ENCODE data around the gene LIPC. TPM values are rescaled to one million over a fixed set of nuclear protein-coding genes. Genes with fewer than 3 reads are reported as not detected.

The LIPC gene
- total RNA-seq, 2 donors from 2014 or later = 0.52 to 0.59 TPM

DNA sequence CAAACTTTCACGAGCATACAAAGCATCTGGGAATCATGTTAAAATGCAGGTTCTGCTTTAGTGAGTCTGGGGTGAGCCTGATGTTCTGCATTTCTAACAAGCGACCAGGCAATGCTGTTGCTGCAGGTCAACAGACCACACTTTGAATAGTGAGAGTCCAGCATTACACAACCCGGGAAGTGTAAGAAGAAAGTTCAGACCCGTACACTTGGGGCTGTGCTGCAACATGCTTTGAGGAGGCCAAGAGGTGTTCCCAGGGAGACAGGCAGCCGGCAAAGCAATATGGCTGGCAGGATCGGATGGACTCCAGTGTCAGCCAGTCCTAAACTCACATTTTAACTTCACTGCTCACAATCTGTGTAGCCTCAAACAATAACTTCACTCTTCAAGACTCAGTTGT, 134.2 kb downstream of the LIPC start:
- Histone ChIP-seq H3K4me1 (no peaks in the 10 kb centered on the region), H3K36me3 (no peaks in the 10 kb centered on the region), H3K27me3 (no peaks in the 10 kb centered on the region), H3K4me3 (no peak overlapping the region), H3K27ac (no peak overlapping the region), H3K9me3 (peaks cover 0 to 4% of the 10 kb centered on the region in 2 donors)
- TF ChIP-seq, protein P1, sequence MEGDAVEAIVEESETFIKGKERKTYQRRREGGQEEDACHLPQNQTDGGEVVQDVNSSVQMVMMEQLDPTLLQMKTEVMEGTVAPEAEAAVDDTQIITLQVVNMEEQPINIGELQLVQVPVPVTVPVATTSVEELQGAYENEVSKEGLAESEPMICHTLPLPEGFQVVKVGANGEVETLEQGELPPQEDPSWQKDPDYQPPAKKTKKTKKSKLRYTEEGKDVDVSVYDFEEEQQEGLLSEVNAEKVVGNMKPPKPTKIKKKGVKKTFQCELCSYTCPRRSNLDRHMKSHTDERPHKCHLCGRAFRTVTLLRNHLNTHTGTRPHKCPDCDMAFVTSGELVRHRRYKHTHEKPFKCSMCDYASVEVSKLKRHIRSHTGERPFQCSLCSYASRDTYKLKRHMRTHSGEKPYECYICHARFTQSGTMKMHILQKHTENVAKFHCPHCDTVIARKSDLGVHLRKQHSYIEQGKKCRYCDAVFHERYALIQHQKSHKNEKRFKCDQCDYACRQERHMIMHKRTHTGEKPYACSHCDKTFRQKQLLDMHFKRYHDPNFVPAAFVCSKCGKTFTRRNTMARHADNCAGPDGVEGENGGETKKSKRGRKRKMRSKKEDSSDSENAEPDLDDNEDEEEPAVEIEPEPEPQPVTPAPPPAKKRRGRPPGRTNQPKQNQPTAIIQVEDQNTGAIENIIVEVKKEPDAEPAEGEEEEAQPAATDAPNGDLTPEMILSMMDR (IDR thresholded peaks at IDR 0.05) = no peak
- no peak for DNase-seq (ENCODE audit: low spot score)

DNA sequence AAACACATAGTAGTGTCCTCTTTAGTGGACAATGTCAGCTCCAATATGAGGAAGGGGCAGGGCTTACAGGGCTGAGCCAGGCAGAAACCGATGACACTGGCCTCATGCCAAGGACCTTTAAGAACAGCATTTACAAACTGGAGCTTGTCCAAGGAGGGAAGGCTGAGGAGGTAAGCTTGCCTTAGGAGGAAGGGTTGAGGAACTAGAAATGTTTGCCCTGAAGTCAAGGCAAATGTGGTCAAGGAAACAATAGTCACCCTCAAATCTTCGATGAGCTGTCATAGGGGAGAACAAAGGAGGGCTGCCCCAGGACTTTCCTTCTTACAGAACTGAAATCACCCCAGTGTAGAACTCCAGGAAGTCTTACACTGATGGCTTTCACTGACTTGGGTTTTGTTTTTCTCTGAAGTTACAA, 136.4 kb downstream of the LIPC start:
- TF ChIP-seq, protein P1 (IDR thresholded peaks at IDR 0.05) = no peak
- DNase-seq (ENCODE audit: low spot score) = no peak
- H3K27ac ChIP-seq = no peak overlapping the region

DNA sequence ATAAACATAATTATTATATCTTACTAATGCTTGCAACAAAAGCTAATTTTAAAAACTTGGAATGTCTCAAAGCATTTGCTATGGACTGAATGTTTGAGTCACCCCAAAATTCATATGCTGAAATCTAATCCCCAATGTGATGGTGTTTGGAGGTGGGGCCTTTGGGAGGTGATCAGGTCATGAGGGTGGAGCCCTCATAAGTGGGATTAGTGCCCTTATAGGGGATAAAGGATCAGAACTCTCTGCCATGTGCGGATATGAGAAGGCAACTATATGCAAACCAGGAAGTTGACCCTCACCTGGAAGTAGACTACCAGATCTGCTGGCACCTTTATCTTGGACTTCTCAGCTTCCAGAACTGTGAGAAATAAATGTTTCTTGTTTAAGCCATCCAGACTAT, 137.7 kb downstream of the LIPC start:
- no peaks in the 10 kb centered on the region for H3K36me3 ChIP-seq
- H3K27ac ChIP-seq = no peak overlapping the region
- no peak for DNase-seq (ENCODE audit: low spot score)
- TF ChIP-seq, protein P1 (IDR thresholded peaks at IDR 0.05) = no peak
- H3K27me3 ChIP-seq = no peaks in the 10 kb centered on the region
- no peaks in the 10 kb centered on the region for H3K4me1 ChIP-seq
- no peak overlapping the region for H3K4me3 ChIP-seq
- peaks cover 0 to 4% of the 10 kb centered on the region in 2 donors for H3K9me3 ChIP-seq

More for the DNA sequence above, 136.4 kb downstream of the LIPC start:
- peaks cover 0 to 4% of the 10 kb centered on the region in 2 donors for H3K9me3 ChIP-seq
- no peaks in the 10 kb centered on the region for H3K27me3 ChIP-seq
- H3K36me3 ChIP-seq = no peaks in the 10 kb centered on the region
- no peak overlapping the region for H3K4me3 ChIP-seq
- H3K4me1 ChIP-seq = no peaks in the 10 kb centered on the region

DNA sequence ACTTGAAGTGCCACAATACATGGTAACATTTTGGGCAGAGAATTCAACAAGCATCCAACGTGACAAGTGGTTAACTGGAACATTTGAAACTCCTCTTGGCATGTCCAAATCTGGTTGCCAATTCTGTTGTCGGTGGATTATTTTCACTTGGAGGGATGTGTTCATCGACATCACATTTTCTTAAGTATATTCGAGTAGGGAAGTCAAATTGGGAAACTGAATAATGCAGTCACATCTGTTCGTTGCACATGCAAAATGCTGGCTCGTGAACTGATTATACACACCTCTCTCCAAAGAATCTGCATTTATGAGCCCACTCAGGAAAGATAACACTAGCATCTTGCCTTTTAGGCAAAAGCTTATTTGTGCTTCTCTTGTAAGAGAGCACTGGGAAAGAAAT, 139.7 kb downstream of the LIPC start:
- no peak overlapping the region for H3K4me3 ChIP-seq

DNA sequence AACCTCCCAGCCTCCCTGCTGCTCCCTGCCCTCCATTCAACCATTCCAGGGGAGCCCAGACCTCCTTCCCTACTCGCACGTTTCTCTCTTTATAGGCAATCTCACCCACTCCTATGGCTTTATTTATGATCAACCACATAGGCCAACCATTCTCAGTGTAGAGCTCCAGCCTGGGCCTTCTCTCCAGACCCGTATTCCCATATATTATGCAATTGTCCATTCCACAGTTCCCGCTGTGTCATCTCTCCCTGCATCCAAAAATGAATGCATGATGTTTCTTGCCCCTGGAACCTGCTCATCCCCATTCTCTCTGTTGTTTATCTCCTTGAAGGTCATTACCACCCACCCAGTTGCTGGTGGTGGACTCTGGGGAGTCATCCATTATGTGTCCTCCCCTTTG, 140.7 kb downstream of the LIPC start:
- Histone ChIP-seq H3K36me3 (no peaks in the 10 kb centered on the region), H3K9me3 (peaks cover 0 to 4% of the 10 kb centered on the region in 2 donors), H3K4me3 (no peak overlapping the region), H3K27me3 (no peaks in the 10 kb centered on the region), H3K4me1 (no peaks in the 10 kb centered on the region), H3K27ac (no peak overlapping the region)
- no peak for DNase-seq (ENCODE audit: low spot score)
- TF ChIP-seq, protein P1 (IDR thresholded peaks at IDR 0.05) = no peak

More for the DNA sequence above, 139.7 kb downstream of the LIPC start:
- no peak for DNase-seq (ENCODE audit: low spot score)
- TF ChIP-seq, protein P1 (IDR thresholded peaks at IDR 0.05) = no peak
- Histone ChIP-seq H3K27me3 (no peaks in the 10 kb centered on the region), H3K9me3 (peaks cover 0 to 4% of the 10 kb centered on the region in 2 donors), H3K27ac (no peak overlapping the region), H3K4me1 (no peaks in the 10 kb centered on the region), H3K36me3 (no peaks in the 10 kb centered on the region)

DNA sequence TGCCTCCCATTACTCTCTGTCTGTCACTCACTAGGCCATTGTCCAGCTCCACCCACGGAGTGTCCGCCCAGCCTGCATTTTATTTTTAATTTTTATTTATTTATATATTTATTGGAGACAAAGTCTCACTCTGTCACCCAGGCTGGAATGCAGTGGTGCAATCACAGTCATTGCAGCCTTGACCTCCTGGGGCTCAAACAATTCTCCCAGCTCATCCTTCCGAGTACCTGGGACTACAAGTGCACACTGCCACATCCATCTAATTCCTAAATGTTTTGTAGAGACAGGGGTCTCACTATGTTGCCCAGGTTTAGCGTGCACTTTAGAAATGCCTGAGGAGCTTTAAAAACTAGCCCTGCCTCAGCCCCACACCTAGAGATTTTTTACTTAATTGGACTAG, 141.5 kb downstream of the LIPC start:
- Histone ChIP-seq H3K9me3 (peaks cover 0 to 4% of the 10 kb centered on the region in 2 donors), H3K27me3 (no peaks in the 10 kb centered on the region), H3K4me3 (no peak overlapping the region), H3K36me3 (no peaks in the 10 kb centered on the region), H3K4me1 (no peaks in the 10 kb centered on the region), H3K27ac (no peak overlapping the region)
- DNase-seq (ENCODE audit: low spot score) = no peak
- TF ChIP-seq, protein P1 (IDR thresholded peaks at IDR 0.05) = no peak

Data from right atrium auricular region (tissue), 2 donors.